Neural cell (in vitro differentiated cells): Measurements from ENCODE around the gene SLC25A45. TPM values are rescaled to one million over a fixed set of nuclear protein-coding genes. Genes with fewer than 3 reads are reported as not detected.
A peak's percentile ranks its signal among the peaks of the same experiment; 100 is the strongest.

ENCODE experiments used
- H2AFZ ChIP-seq: fragments of 200-600, 300-800 bp; sonication (generic), shearing (Covaris generic); 2 replicates; pipeline ENCODE4 v1.6.0; 2014; ENCODE audit warnings: low read depth, mild to moderate bottlenecking, antibody characterized with exemption, low read length, moderate library complexity
- H3F3A ChIP-seq: fragments of 200-600 bp; shearing (Covaris generic); 2 replicates; pipeline ENCODE4 v1.6.1; 2016; ENCODE audit warnings: mild to moderate bottlenecking, moderate library complexity, mixed read lengths, antibody characterized with exemption, low read length; ENCODE audit not compliant: insufficient read depth, poor library complexity, severe bottlenecking
- H3K27ac ChIP-seq: fragments of 200-600, 300-800 bp; sonication (generic), shearing (Covaris generic); 2 replicates; pipeline ENCODE4 v1.5.1; 2014; ENCODE audit warnings: mild to moderate bottlenecking, low read length, moderate library complexity
- H3K27me3 ChIP-seq: fragments of 300-800, 200-600 bp; sonication (generic), shearing (Covaris generic); 2 replicates; pipeline ENCODE4 v1.6.0; 2014; ENCODE audit warnings: mild to moderate bottlenecking, low read depth, low read length, moderate library complexity; ENCODE audit not compliant: insufficient read depth
- H3K36me3 ChIP-seq: fragments of 300-800, 200-600 bp; sonication (generic), shearing (Covaris generic); 2 replicates; pipeline ENCODE4 v1.5.1; 2014; ENCODE audit warnings: mild to moderate bottlenecking, antibody characterized with exemption, low read length, moderate library complexity; ENCODE audit not compliant: insufficient read depth
- H3K4me2 ChIP-seq: fragments of 300-800, 200-600 bp; sonication (generic), shearing (Covaris generic); 2 replicates; pipeline ENCODE4 v1.6.0; 2014; ENCODE audit warnings: mild to moderate bottlenecking, low read length
- H3K4me3 ChIP-seq: fragments of 300-800, 200-600 bp; sonication (generic), shearing (Covaris generic); 2 replicates; pipeline ENCODE4 v1.5.1; 2014; ENCODE audit warnings: mild to moderate bottlenecking, low read length, moderate library complexity
- H3K79me2 ChIP-seq: fragments of 200-600 bp; shearing (Covaris generic); replicated peaks from 2 replicates; pipeline ENCODE4 v1.6.0; 2014; ENCODE audit warnings: mild to moderate bottlenecking, low read length, moderate library complexity; ENCODE audit not compliant: insufficient read depth
- H3K9ac ChIP-seq: fragments of 300-800, 200-600 bp; sonication (generic), shearing (Covaris generic); 2 replicates; pipeline ENCODE4 v1.6.1; 2016; ENCODE audit warnings: mild to moderate bottlenecking, low read length, mixed read lengths
- H3K9me2 ChIP-seq: fragments of 200-600 bp; shearing (Covaris generic); 2 replicates; pipeline ENCODE4 v1.6.1; 2016; ENCODE audit warnings: mild to moderate bottlenecking, low read length, mixed read lengths; ENCODE audit not compliant: insufficient read depth
- H3K9me3 ChIP-seq: fragments of 200-600, 300-800 bp; sonication (generic), shearing (Covaris generic); 2 replicates; pipeline ENCODE4 v1.6.1; 2016; ENCODE audit warnings: mild to moderate bottlenecking, mixed run types, low read length, moderate library complexity, mixed read lengths
- H4K20me1 ChIP-seq: fragments of 200-600 bp; shearing (Covaris generic); 2 replicates; pipeline ENCODE4 v1.6.1; 2016; ENCODE audit warnings: mild to moderate bottlenecking, mixed run types; ENCODE audit not compliant: insufficient read depth
- EP300 ChIP-seq: fragments of 450-650 bp; conservative IDR thresholded peaks from 2 replicates; pipeline ENCODE4 v1.6.1; 2014; ENCODE audit warnings: antibody characterized with exemption, mild to moderate bottlenecking, moderate library complexity; ENCODE audit not compliant: poor library complexity, severe bottlenecking
- MXI1 ChIP-seq: fragments of 450-650 bp; conservative IDR thresholded peaks from 2 replicates; pipeline ENCODE4 v1.6.1; 2014; ENCODE audit warnings: antibody characterized with exemption, mild to moderate bottlenecking; ENCODE audit not compliant: poor library complexity, severe bottlenecking
- POLR2AphosphoS5 ChIP-seq: IDR thresholded peaks from 2 replicates; pipeline ENCODE4 v1.6.1; 2012
- RAD21 ChIP-seq: fragments of 450-650 bp; conservative IDR thresholded peaks from 2 replicates; pipeline ENCODE4 v1.6.1; 2014; ENCODE audit warnings: antibody characterized with exemption, mild to moderate bottlenecking, moderate library complexity
- REST ChIP-seq: IDR thresholded peaks from 2 replicates; pipeline ENCODE4 v1.6.1; 2012; ENCODE audit warnings: borderline replicate concordance
- SMC3 ChIP-seq: fragments of 450-650 bp; conservative IDR thresholded peaks from 2 replicates; pipeline ENCODE4 v1.6.1; 2014; ENCODE audit warnings: antibody characterized with exemption, mild to moderate bottlenecking, moderate library complexity; ENCODE audit not compliant: poor library complexity
- TAF1 ChIP-seq: IDR thresholded peaks from 2 replicates; pipeline ENCODE4 v1.6.1; 2012; ENCODE audit warnings: low read depth
- polyA plus RNA-seq: library from polyadenylated mRNA; depleted of rRNA; stranded (reverse); fragments of >200 nt; gene quantifications from 2 replicates; pipeline ENCODE4 v1.2.3, GENCODE V29; 2014

SLC25A45 gene
- polyA plus RNA-seq, 1 donor from 2014 or later: not detected

DNA sequence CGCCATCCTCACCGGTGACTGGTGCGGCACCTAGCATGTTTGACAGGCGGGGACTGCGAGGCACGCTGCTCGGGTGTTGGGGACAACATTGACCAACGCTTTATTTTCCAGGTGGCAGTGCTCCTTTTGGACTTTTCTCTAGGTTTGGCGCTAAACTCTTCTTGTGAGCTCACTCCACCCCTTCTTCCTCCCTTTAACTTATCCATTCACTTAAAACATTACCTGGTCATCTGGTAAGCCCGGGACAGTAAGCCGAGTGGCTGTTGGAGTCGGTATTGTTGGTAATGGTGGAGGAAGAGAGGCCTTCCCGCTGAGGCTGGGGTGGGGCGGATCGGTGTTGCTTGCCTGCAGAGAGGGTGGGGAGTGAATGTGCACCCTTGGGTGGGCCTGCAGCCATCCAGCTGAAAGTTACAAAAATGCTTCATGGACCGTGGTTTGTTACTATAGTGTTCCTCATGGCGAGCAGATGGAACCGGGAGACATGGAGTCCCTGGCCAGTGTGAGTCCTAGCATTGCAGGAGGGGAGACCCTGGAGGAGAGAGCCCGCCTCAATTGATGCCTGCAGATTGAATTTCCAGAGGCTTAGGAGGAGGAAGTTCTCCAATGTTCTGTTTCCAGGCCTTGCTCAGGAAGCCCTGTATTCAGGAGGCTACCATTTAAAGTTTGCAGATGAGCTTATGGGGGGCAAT is 41.2 kb upstream of the SLC25A45 start:
- Histone ChIP-seq H4K20me1 (no peaks in the 10 kb centered on the region), H3K27ac (peak overlapping the region; percentile 92), H3K9ac (peak overlapping the region; percentile 91), H3K79me2 (peaks cover 85% of the 10 kb centered on the region), H3K9me2 (no peaks in the 10 kb centered on the region), H3F3A (no peaks in the 10 kb centered on the region), H2AFZ (no peak overlapping the region), H3K9me3 (no peaks in the 10 kb centered on the region), H3K27me3 (no peaks in the 10 kb centered on the region), H3K4me2 (no peak overlapping the region), H3K36me3 (no peaks in the 10 kb centered on the region), H3K4me3 (peak overlapping the region; percentile 69)
- TF ChIP-seq POLR2AphosphoS5: no peak
- TF ChIP-seq SMC3: no peak
- no peak for TF ChIP-seq TAF1

GRCh38 chr11:65422633-65423515 is 40.4 kb upstream of the SLC25A45 start, which contains the start of gene NEAT1:
TSS of gene NEAT1 (plus strand) at chr11:65422798.
- Histone ChIP-seq H3K4me2 (peak within 1 kb of the TSS; percentile 79), H2AFZ (peak within 1 kb of the TSS; percentile 60), H3K36me3 (no peaks in the 10 kb centered on the region), H3K9ac (peak within 1 kb of the TSS; percentile 91), H3F3A (no peaks in the 10 kb centered on the region), H3K79me2 (peaks cover 91% of the 10 kb centered on the region), H3K9me3 (no peaks in the 10 kb centered on the region), H3K4me3 (peak within 1 kb of the TSS; percentile 69), H3K27ac (peak within 1 kb of the TSS; percentile 92), H4K20me1 (no peaks in the 10 kb centered on the region), H3K27me3 (no peaks in the 10 kb centered on the region), H3K9me2 (no peaks in the 10 kb centered on the region)
- TF ChIP-seq MXI1 (no peak), REST (peak; percentile 10), POLR2AphosphoS5 (peak; percentile 43), RAD21 (no peak), EP300 (no peak), SMC3 (no peak)
